CD4-positive, alpha-beta T cell treated with Interleukin-17A for 1 hour (primary cell): ENCODE data around the gene EEF1AKMT4.
"Not testable (repeated sequence)": the region's sequence is repeated elsewhere in the genome, so short reads cannot be mapped to it uniquely, and the experiment has no call there.

Source experiments
- DNase-seq: peaks from one replicate; pipeline ENCODE4 v3.0.0-alpha.2; 2020

Gene EEF1AKMT4

GRCh38 chr3:184261270-184261853 is 11.9 kb downstream of the EEF1AKMT4 start, which contains the start of gene CAMK2N2:
CAMK2N2 (minus strand) TSS chr3:184261553; CDS start chr3:184261285, 268 bp downstream.
- peak; percentile 70 for DNase-seq

- no peak for DNase-seq
These were observed 12.6 kb downstream of the EEF1AKMT4 start for GRCh38 chr3:184261854-184262763.

GRCh38 chr3:184262764-184263179 is 13.3 kb downstream of the EEF1AKMT4 start:
- DNase-seq: no peak

GRCh38 chr3:184267249-184267648 is 17.8 kb downstream of the EEF1AKMT4 start:
- DNase-seq: not testable (repeated sequence)

GRCh38 chr3:184272269-184272668 is 22.8 kb downstream of the EEF1AKMT4 start:
- DNase-seq: no peak

GRCh38 chr3:184275381-184275701 is 25.9 kb downstream of the EEF1AKMT4 start:
- no peak for DNase-seq

- DNase-seq: no peak
These were observed 26.8 kb downstream of the EEF1AKMT4 start, which contains the start of gene ECE2 for GRCh38 chr3:184275961-184276910. ECE2 (plus strand) TSS chr3:184276022; CDS start chr3:184276154, 132 bp downstream.

GRCh38 chr3:184277366-184277765 is 27.9 kb downstream of the EEF1AKMT4 start:
- DNase-seq: no peak

- no peak for DNase-seq
These were observed 33.5 kb downstream of the EEF1AKMT4 start for GRCh38 chr3:184282941-184283340.

GRCh38 chr3:184283681-184284080 is 34.2 kb downstream of the EEF1AKMT4 start:
- no peak for DNase-seq

GRCh38 chr3:184284696-184285095 is 35.2 kb downstream of the EEF1AKMT4 start:
- DNase-seq: peak; percentile 35

GRCh38 chr3:184289426-184289938 is 40.0 kb downstream of the EEF1AKMT4 start:
- peak; percentile 65 for DNase-seq

- no peak for DNase-seq
These were observed 40.9 kb downstream of the EEF1AKMT4 start for GRCh38 chr3:184290331-184290730.

- no peak for DNase-seq
These were observed 41.7 kb downstream of the EEF1AKMT4 start for GRCh38 chr3:184291044-184291737.

GRCh38 chr3:184291738-184292445 is 42.4 kb downstream of the EEF1AKMT4 start:
- DNase-seq: no peak

- no peak for DNase-seq
These were observed 46.3 kb downstream of the EEF1AKMT4 start for GRCh38 chr3:184295771-184296170.

- no peak for DNase-seq
These were observed 47.1 kb downstream of the EEF1AKMT4 start for GRCh38 chr3:184296616-184297015.

- DNase-seq: peak; percentile 98
These were observed 49.5 kb downstream of the EEF1AKMT4 start, which contains the start of gene PSMD2 for GRCh38 chr3:184298759-184299487. PSMD2 (plus strand) TSS chr3:184299241; CDS start chr3:184299267, 26 bp downstream.

GRCh38 chr3:184299488-184300377 is 50.3 kb downstream of the EEF1AKMT4 start:
- DNase-seq: no peak

- DNase-seq: no peak
These were observed 50.9 kb downstream of the EEF1AKMT4 start for GRCh38 chr3:184300378-184300720.
